ENCODE results near the gene PAX5. TPM values are rescaled to one million over a fixed set of nuclear protein-coding genes. Genes with fewer than 3 reads are reported as not detected.

The PAX5 gene
- total and polyA plus RNA-seq, 9 donors = 0.02 to 0.28 (median 0.05) TPM; not detected in 6

DNA sequence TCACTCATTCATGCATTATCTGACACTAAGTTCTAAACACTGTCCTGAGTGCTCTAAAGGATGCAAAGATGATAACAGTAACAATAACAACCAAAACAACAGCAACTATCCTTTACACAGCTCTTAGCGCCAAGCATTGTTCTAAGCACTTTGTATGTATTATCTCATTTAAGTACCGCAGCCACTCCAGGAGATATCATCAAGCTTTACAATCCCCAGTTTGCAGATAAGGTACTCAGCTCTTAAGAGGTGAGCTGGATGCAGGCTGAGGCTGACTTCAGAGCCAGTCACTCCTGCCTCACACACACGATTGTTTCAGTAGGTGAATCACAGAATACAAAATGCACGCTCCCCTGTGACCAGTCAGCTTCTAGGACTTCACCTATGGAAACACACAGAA lies 141.8 kb downstream of the PAX5 start:
- H3K4me1 ChIP-seq (ENCODE audit: insufficient read depth) = no peaks in the 10 kb centered on the region
- TF ChIP-seq EP300 (IDR thresholded peaks at IDR 0.05) = no peak
- TF ChIP-seq, protein P1, sequence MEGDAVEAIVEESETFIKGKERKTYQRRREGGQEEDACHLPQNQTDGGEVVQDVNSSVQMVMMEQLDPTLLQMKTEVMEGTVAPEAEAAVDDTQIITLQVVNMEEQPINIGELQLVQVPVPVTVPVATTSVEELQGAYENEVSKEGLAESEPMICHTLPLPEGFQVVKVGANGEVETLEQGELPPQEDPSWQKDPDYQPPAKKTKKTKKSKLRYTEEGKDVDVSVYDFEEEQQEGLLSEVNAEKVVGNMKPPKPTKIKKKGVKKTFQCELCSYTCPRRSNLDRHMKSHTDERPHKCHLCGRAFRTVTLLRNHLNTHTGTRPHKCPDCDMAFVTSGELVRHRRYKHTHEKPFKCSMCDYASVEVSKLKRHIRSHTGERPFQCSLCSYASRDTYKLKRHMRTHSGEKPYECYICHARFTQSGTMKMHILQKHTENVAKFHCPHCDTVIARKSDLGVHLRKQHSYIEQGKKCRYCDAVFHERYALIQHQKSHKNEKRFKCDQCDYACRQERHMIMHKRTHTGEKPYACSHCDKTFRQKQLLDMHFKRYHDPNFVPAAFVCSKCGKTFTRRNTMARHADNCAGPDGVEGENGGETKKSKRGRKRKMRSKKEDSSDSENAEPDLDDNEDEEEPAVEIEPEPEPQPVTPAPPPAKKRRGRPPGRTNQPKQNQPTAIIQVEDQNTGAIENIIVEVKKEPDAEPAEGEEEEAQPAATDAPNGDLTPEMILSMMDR (IDR thresholded peaks at IDR 0.05) = no peak
- no peak for TF ChIP-seq POLR2A (IDR thresholded peaks at IDR 0.05)
- H3K27me3 ChIP-seq = no peaks in the 10 kb centered on the region
- WGBS, 3 donors = 76 to 83% (median 79%) methylated on average over 4 of the region's 4 CpGs
- intact Hi-C loops (cut with DNase I) = no loop called here
- H3K4me3 ChIP-seq = no peak overlapping the region
- no peaks in the 10 kb centered on the region for H3K36me3 ChIP-seq
- H3K9me3 ChIP-seq = no peaks in the 10 kb centered on the region
- DNase-seq = no peak
- no peak overlapping the region for H3K27ac ChIP-seq

DNA sequence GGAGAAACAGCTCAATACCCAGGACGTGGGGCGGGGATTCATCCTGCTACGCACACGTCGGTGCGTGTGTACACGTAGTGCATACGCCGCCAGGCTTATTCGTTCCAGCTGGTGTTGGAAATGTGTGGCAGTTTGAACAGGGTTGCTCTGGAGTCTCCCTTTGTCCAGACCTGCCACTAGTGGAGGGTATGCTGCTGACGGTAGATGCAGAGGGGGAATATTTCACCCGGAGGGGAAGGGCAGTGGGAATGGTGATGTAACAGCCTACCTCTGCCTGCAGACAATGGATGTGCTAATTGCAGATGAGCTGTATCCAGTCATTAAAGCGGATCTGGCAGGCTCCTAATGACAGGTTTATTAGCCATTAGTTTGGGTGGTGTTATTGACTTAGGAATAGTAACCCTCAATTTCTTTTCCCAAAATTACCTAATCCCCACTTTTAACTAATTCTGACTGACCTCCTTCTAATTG lies 142.7 kb downstream of the PAX5 start:
- 39 to 49% (median 41%) methylated on average over 13 of the region's 13 CpGs for WGBS, 3 donors
- no peak overlapping the region for H3K27ac ChIP-seq
- intact Hi-C loops (cut with DNase I) = no loop called here

DNA sequence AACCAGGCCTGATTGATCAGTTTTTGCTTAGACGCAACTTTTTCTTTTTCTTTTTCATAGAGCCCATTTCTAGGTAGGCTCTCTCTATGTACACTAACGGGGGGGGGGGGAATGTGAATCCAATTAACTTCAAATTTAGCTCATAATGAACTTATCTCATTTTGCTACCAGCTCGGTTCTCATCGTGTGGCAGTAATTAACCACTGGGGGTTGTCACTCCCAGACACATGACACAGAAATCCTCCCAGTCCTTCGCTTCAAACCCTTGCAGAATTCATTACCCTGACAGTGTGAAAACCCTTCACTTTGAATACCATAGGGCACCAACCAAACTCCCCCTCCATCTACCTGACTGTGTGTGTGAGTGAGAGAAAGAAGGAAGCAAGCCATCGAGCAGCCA lies 144.2 kb downstream of the PAX5 start:
- no peak for DNase-seq
- Histone ChIP-seq H3K27me3 (no peaks in the 10 kb centered on the region), H3K9me3 (no peaks in the 10 kb centered on the region), H3K27ac (no peak overlapping the region), H3K4me3 (no peak overlapping the region), H3K36me3 (no peaks in the 10 kb centered on the region), H3K4me1 (ENCODE audit: insufficient read depth) (no peaks in the 10 kb centered on the region)
- intact Hi-C loops (cut with DNase I) = no loop called here
- WGBS, 3 donors = 37 to 46% (median 42%) methylated on average over 6 of the region's 6 CpGs
- TF ChIP-seq EP300 (IDR thresholded peaks at IDR 0.05) (no peak), POLR2A (IDR thresholded peaks at IDR 0.05) (no peak)
- TF ChIP-seq, protein P1 (IDR thresholded peaks at IDR 0.05) = no peak

More for the DNA sequence above, 142.7 kb downstream of the PAX5 start:
- Histone ChIP-seq H3K36me3 (no peaks in the 10 kb centered on the region), H3K4me3 (no peak overlapping the region), H3K4me1 (ENCODE audit: insufficient read depth) (no peaks in the 10 kb centered on the region), H3K9me3 (no peaks in the 10 kb centered on the region), H3K27me3 (no peaks in the 10 kb centered on the region)
- TF ChIP-seq EP300 (IDR thresholded peaks at IDR 0.05) (no peak), POLR2A (IDR thresholded peaks at IDR 0.05) (no peak)
- TF ChIP-seq, protein P1 (IDR thresholded peaks at IDR 0.05) = no peak
- DNase-seq = no peak

DNA sequence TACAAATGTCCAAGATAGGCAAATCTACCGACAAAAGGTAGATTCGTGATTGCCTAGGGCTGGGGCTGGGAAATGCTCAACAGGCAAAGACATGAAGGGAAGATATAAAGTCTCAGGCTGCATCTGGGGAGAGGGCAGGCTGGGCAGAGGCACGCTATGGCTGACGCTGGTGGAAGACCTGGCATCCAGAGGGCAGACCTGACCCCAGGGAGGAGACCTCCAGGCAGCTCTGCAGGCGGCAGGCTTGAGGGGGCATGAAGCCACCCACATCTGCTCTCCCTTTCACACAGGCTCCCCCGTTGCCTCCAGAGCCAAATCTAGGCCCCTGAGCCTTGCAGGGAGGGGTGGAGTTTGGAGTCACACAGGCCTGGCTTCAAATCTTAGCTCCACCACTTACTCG lies 145.5 kb downstream of the PAX5 start:
- intact Hi-C loops (cut with DNase I) = no loop called here
- Histone ChIP-seq H3K36me3 (no peaks in the 10 kb centered on the region), H3K9me3 (no peaks in the 10 kb centered on the region), H3K4me3 (no peak overlapping the region), H3K4me1 (ENCODE audit: insufficient read depth) (no peaks in the 10 kb centered on the region), H3K27me3 (no peaks in the 10 kb centered on the region), H3K27ac (no peak overlapping the region)
- DNase-seq = no peak
- 65 to 74% (median 69%) methylated on average over 7 of the region's 7 CpGs for WGBS, 3 donors
- TF ChIP-seq EP300 (IDR thresholded peaks at IDR 0.05) = no peak
- TF ChIP-seq, protein P1 (IDR thresholded peaks at IDR 0.05) = no peak
- no peak for TF ChIP-seq POLR2A (IDR thresholded peaks at IDR 0.05)

Measured in ovary (tissue), 9 donors.